ENCODE data around the gene OTOP3. TPM values are rescaled to one million over a fixed set of nuclear protein-coding genes. Genes with fewer than 3 reads are reported as not detected.

OTOP3 gene
- total RNA-seq, 1 donor from 2014 or later: not detected

- no peak for DNase-seq
- intact Hi-C loops (cut with DNase I): no loop called here
- peak; percentile 84 for ATAC-seq (ENCODE audit: poor library complexity)
Observed at GRCh38 chr17:74998783-74999182, 63.1 kb downstream of the OTOP3 start.

GRCh38 chr17:74999523-74999922, 63.8 kb downstream of the OTOP3 start:
- intact Hi-C loops (cut with DNase I): no loop called here
- DNase-seq (no peak), ATAC-seq (ENCODE audit: poor library complexity) (peak; percentile 84)

Other genes starting within 250 kb of the OTOP3 start
- not detected for gene CD300LF, start 223.0 kb upstream of the OTOP3 start, total RNA-seq
- gene RAB37, start 198.6 kb upstream of the OTOP3 start, total RNA-seq: 4.1 TPM
- gene NHERF1, start 187.3 kb upstream of the OTOP3 start, total RNA-seq: 13.7 TPM
- gene NAT9, start 159.6 kb upstream of the OTOP3 start, total RNA-seq: 18.6 TPM
- gene GRIN2C, start 76.0 kb upstream of the OTOP3 start, total RNA-seq: 0.65 TPM
- gene FDXR, start 62.9 kb upstream of the OTOP3 start, total RNA-seq: 4.6 TPM
- not detected for gene FADS6, start 42.3 kb upstream of the OTOP3 start, total RNA-seq
- not detected for gene USH1G, start 12.6 kb upstream of the OTOP3 start, total RNA-seq
- not detected for gene OTOP2, start 11.6 kb upstream of the OTOP3 start, total RNA-seq
- 9.0 TPM for gene HID1, start 36.9 kb downstream of the OTOP3 start, total RNA-seq
- gene CDR2L, start 51.7 kb downstream of the OTOP3 start, total RNA-seq: 18.4 TPM
- gene MRPL58, start 76.8 kb downstream of the OTOP3 start, total RNA-seq: 46.6 TPM
- 832 TPM for gene ATP5PD, start 111.1 kb downstream of the OTOP3 start, total RNA-seq
- gene KCTD2, start 111.3 kb downstream of the OTOP3 start, total RNA-seq: 23.8 TPM
- 6.5 TPM for gene SLC16A5, start 152.1 kb downstream of the OTOP3 start, total RNA-seq
- gene ARMC7, start 174.1 kb downstream of the OTOP3 start, total RNA-seq: 5.3 TPM
- gene NT5C, start 195.8 kb downstream of the OTOP3 start, total RNA-seq: 24.6 TPM
- 15.0 TPM for gene JPT1, start 218.6 kb downstream of the OTOP3 start, total RNA-seq
- gene SUMO2, start 247.1 kb downstream of the OTOP3 start, total RNA-seq: 200 TPM

Data from Right ventricle myocardium superior (tissue), 1 donor.